NT2/D1 (cell line): ENCODE measurements around the gene SPINT2.

ENCODE experiments used
- DNase-seq: peaks from one replicate; pipeline ENCODE4 v3.0.0-alpha.2; 2011; ENCODE audit warnings: low read depth, low spot score
- H3K27me3 ChIP-seq: 2 replicates; pipeline ENCODE4 v1.6.0; 2011; ENCODE audit warnings: mild to moderate bottlenecking; ENCODE audit not compliant: insufficient read length, insufficient read depth
- H3K36me3 ChIP-seq: 2 replicates; pipeline ENCODE4 v1.6.1; 2011; ENCODE audit warnings: mild to moderate bottlenecking, low read length, mixed read lengths; ENCODE audit not compliant: insufficient read depth, insufficient read length
- H3K4me1 ChIP-seq: 2 replicates; pipeline ENCODE4 v1.5.1; 2011; ENCODE audit not compliant: insufficient read depth, insufficient read length
- H3K4me3 ChIP-seq: 2 replicates; pipeline ENCODE4 v1.5.1; 2011; ENCODE audit warnings: low read depth; ENCODE audit not compliant: insufficient read length
- H3K9ac ChIP-seq: 2 replicates; pipeline ENCODE4 v1.6.0; 2011; ENCODE audit warnings: low read depth; ENCODE audit not compliant: insufficient read length
- H3K9me3 ChIP-seq: 2 replicates; pipeline ENCODE4 v1.5.1; 2011; ENCODE audit warnings: mild to moderate bottlenecking, low read length; ENCODE audit not compliant: insufficient read depth
- SUZ12 ChIP-seq: IDR thresholded peaks from 2 replicates; pipeline ENCODE4 v1.6.1; 2011; ENCODE audit not compliant: insufficient read length, insufficient read depth; ENCODE audit errors: extremely low read depth
- YY1 ChIP-seq: IDR thresholded peaks from 2 replicates; pipeline ENCODE4 v1.6.1; 2011; ENCODE audit not compliant: insufficient read length, insufficient read depth
- ZNF274 ChIP-seq: IDR thresholded peaks from 2 replicates; pipeline ENCODE4 v1.6.1; 2011; ENCODE audit warnings: mild to moderate bottlenecking, low read depth, low read length

SPINT2 gene

GRCh38 chr19:38265213-38265861 is 964 bp downstream of the SPINT2 start:
- Histone ChIP-seq H3K36me3 (peaks cover 3% of the 10 kb centered on the region), H3K9ac (peak overlapping the region; percentile 94), H3K4me1 (peaks cover 13% of the 10 kb centered on the region), H3K27me3 (no peaks in the 10 kb centered on the region), H3K4me3 (peak overlapping the region; percentile 82), H3K9me3 (no peaks in the 10 kb centered on the region)
- no peak for DNase-seq
- TF ChIP-seq SUZ12 (no peak), ZNF274 (no peak), YY1 (no peak)

GRCh38 chr19:38265921-38266429 is 1.6 kb downstream of the SPINT2 start:
- no peaks in the 10 kb centered on the region for H3K27me3 ChIP-seq
- peak overlapping the region; percentile 82 for H3K4me3 ChIP-seq
- peaks cover 3% of the 10 kb centered on the region for H3K36me3 ChIP-seq
- no peak for DNase-seq
- TF ChIP-seq YY1 (no peak), ZNF274 (no peak), SUZ12 (no peak)
- peak overlapping the region; percentile 94 for H3K9ac ChIP-seq
- peaks cover 13% of the 10 kb centered on the region for H3K4me1 ChIP-seq
- no peaks in the 10 kb centered on the region for H3K9me3 ChIP-seq

- no peaks in the 10 kb centered on the region for H3K27me3 ChIP-seq
- H3K9ac ChIP-seq: peak overlapping the region; percentile 58
- TF ChIP-seq YY1 (no peak), ZNF274 (no peak), SUZ12 (no peak)
- H3K4me1 ChIP-seq: peaks cover 13% of the 10 kb centered on the region
- DNase-seq: no peak
- no peak overlapping the region for H3K4me3 ChIP-seq
- no peaks in the 10 kb centered on the region for H3K9me3 ChIP-seq
- H3K36me3 ChIP-seq: peaks cover 3% of the 10 kb centered on the region
Measured at GRCh38 chr19:38266981-38267597, 2.7 kb downstream of the SPINT2 start.

GRCh38 chr19:38267761-38268483 is 3.5 kb downstream of the SPINT2 start:
- Histone ChIP-seq H3K9ac (peak overlapping the region; percentile 59), H3K4me3 (no peak overlapping the region)
- no peak for DNase-seq

GRCh38 chr19:38268539-38268938 is 4.2 kb downstream of the SPINT2 start:
- no peak overlapping the region for H3K9ac ChIP-seq
- no peaks in the 10 kb centered on the region for H3K27me3 ChIP-seq
- no peak overlapping the region for H3K4me3 ChIP-seq
- TF ChIP-seq YY1 (no peak), ZNF274 (no peak), SUZ12 (no peak)
- no peak for DNase-seq
- peaks cover 15% of the 10 kb centered on the region for H3K4me1 ChIP-seq
- H3K36me3 ChIP-seq: peaks cover 8% of the 10 kb centered on the region
- no peaks in the 10 kb centered on the region for H3K9me3 ChIP-seq

More at GRCh38 chr19:38267761-38268483, 3.5 kb downstream of the SPINT2 start:
- no peaks in the 10 kb centered on the region for H3K27me3 ChIP-seq
- H3K9me3 ChIP-seq: no peaks in the 10 kb centered on the region
- peaks cover 13% of the 10 kb centered on the region for H3K4me1 ChIP-seq
- TF ChIP-seq ZNF274 (no peak), SUZ12 (no peak), YY1 (no peak)
- H3K36me3 ChIP-seq: peaks cover 3% of the 10 kb centered on the region

- H3K9ac ChIP-seq: no peak overlapping the region
- H3K9me3 ChIP-seq: no peaks in the 10 kb centered on the region
- no peaks in the 10 kb centered on the region for H3K27me3 ChIP-seq
- no peak overlapping the region for H3K4me3 ChIP-seq
- TF ChIP-seq ZNF274: no peak
- no peak for TF ChIP-seq SUZ12
- TF ChIP-seq YY1: no peak
- no peak for DNase-seq
- H3K4me1 ChIP-seq: peaks cover 13% of the 10 kb centered on the region
- H3K36me3 ChIP-seq: peaks cover 13% of the 10 kb centered on the region
Measured at GRCh38 chr19:38270587-38271167, 6.3 kb downstream of the SPINT2 start.

- no peak overlapping the region for H3K9ac ChIP-seq
- DNase-seq: no peak
- no peaks in the 10 kb centered on the region for H3K27me3 ChIP-seq
- H3K36me3 ChIP-seq: peaks cover 12% of the 10 kb centered on the region
- TF ChIP-seq SUZ12: no peak
- no peak for TF ChIP-seq YY1
- no peak for TF ChIP-seq ZNF274
- no peak overlapping the region for H3K4me3 ChIP-seq
- H3K4me1 ChIP-seq: peaks cover 6% of the 10 kb centered on the region
- H3K9me3 ChIP-seq: no peaks in the 10 kb centered on the region
Measured at GRCh38 chr19:38273499-38273898, 9.1 kb downstream of the SPINT2 start.
